ENCODE data around the gene HBG2. TPM values are rescaled to one million over a fixed set of nuclear protein-coding genes. Genes with fewer than 3 reads are reported as not detected.

HBG2 gene
- total and polyA plus RNA-seq, 9 of the 15 experiments (the other 6 are each of a cell fraction or from before 2014, with no cell fraction given) = 1,626 to 58,619 (median 10,515) TPM

- TF ChIP-seq YY1 (IDR thresholded peaks at IDR 0.05; ENCODE audit: borderline replicate concordance in 1 of 3, control insufficient read depth in 1 of 3, extremely low read depth in 1 of 3, insufficient read depth in 3 of 3, insufficient read length in 1 of 3, insufficient replicate concordance in 2 of 3, low read depth in 1 of 3, low read length in 2 of 3) (peak in 2 of 3 experiments; percentile 22 to 35), MTA2 (IDR thresholded peaks at IDR 0.05; ENCODE audit: low read depth) (peak; percentile 74), NFE2 (IDR thresholded peaks at IDR 0.05; ENCODE audit: low read depth) (peak; percentile 35; the same call in 1 of the 2 replicates), TFAP4 (CRISPR knock-in tag; IDR thresholded peaks at IDR 0.05; ENCODE audit: borderline replicate concordance) (peak; percentile 70; the same call in 1 of the 2 replicates), HNRNPL (IDR thresholded peaks at IDR 0.05; ENCODE audit: low read depth, low read length) (no peak), ZNF316 (IDR thresholded peaks at IDR 0.05) (peak; percentile 53), CBX3 (IDR thresholded peaks at IDR 0.05; ENCODE audit: borderline replicate concordance in 1 of 2, low read length in 2 of 2) (no peak), AFF1 (IDR thresholded peaks at IDR 0.05; ENCODE audit: low read depth in 1 of 2, partially characterized antibody in 2 of 2) (no peak), ZBTB11 (CRISPR knock-in tag; IDR thresholded peaks at IDR 0.05) (peak in 1 of 3 experiments; percentile 68; a peak in 2 of 6 replicates), SNIP1 (IDR thresholded peaks at IDR 0.05; ENCODE audit: low read depth) (no peak), CXXC5 (CRISPR knock-in tag; IDR thresholded peaks at IDR 0.05) (peak; percentile 40; the same call in 1 of the 2 replicates), DMBX1 (CRISPR knock-in tag; IDR thresholded peaks at IDR 0.05; ENCODE audit: borderline replicate concordance) (peak; percentile 79; the same call in 1 of the 2 replicates), ATF7 (IDR thresholded peaks at IDR 0.05) (no peak), GTF2A2 (tag; IDR thresholded peaks at IDR 0.05) (no peak), MBD2 (IDR thresholded peaks at IDR 0.05; ENCODE audit: borderline replicate concordance, low read depth) (peak; percentile 80), HDAC1 (IDR thresholded peaks at IDR 0.05) (0 out of 4 replicates have a peak, but pooled peaks of 1 of the 2 experiments have one; percentile 7), ZNF830 (CRISPR knock-in tag; IDR thresholded peaks at IDR 0.05) (no peak), ARID1B (IDR thresholded peaks at IDR 0.05) (peak; percentile 91), TRIM24 (IDR thresholded peaks at IDR 0.05) (peak; percentile 76 to 80; a peak in 3 of 4 replicates), ZNF583 (CRISPR knock-in tag; IDR thresholded peaks at IDR 0.05) (peak; percentile 64; the same call in 1 of the 2 replicates)
Measured at GRCh38 chr11:5284637-5285036, 30.1 kb upstream of the HBG2 start (continued).
